Spleen (tissue), 11 donors: Measurements from ENCODE around the gene NAA15. TPM values are rescaled to one million over a fixed set of nuclear protein-coding genes. Genes with fewer than 3 reads are reported as not detected.
A peak's percentile ranks its signal among the peaks of the same experiment; 100 is the strongest.

Experiments used
- DNase-seq: peaks from one replicate; pipeline ENCODE4 v3.0.0-alpha.2; 2020
- H3K27ac ChIP-seq, 8 donors: fragments of 200-600 bp; sonication (generic) in 7 of 8; 1 replicate in 4 of 8; 2 replicates in 4 of 8; pipeline versions ENCODE4 v1.5.0 to v1.8.0; 2016 to 2021; ENCODE audit warnings: inconsistent platforms in 4 of 8, mild to moderate bottlenecking in 4 of 8, moderate library complexity in 1 of 8
- H3K27me3 ChIP-seq, 7 donors: fragments of 200-600 bp; sonication (generic) in 6 of 7; replicated peaks in 1 of 7; 1 replicate in 4 of 7; 2 replicates in 3 of 7; pipeline versions ENCODE4 v1.5.0 to v1.8.0; 2016 to 2021; ENCODE audit warnings: inconsistent platforms in 3 of 7, mild to moderate bottlenecking in 1 of 7
- H3K36me3 ChIP-seq, 6 donors: fragments of 200-600 bp; sonication (generic) in 5 of 6; 1 replicate in 4 of 6; 2 replicates in 2 of 6; pipeline versions ENCODE4 v1.5.0 to v1.8.0; 2016 to 2021; ENCODE audit warnings: inconsistent platforms in 2 of 6
- H3K4me1 ChIP-seq, 6 donors: fragments of 200-600 bp; sonication (generic) in 5 of 6; 1 replicate in 3 of 6; 2 replicates in 3 of 6; pipeline versions ENCODE4 v1.5.0 to v1.8.0; 2016 to 2021; ENCODE audit warnings: inconsistent platforms in 3 of 6
- H3K4me3 ChIP-seq, 8 donors: fragments of 200-600 bp; sonication (generic) in 7 of 8; 1 replicate in 4 of 8; 2 replicates in 4 of 8; pipeline versions ENCODE4 v1.5.0 to v1.8.0; 2016 to 2021; ENCODE audit warnings: inconsistent platforms in 4 of 8, mild to moderate bottlenecking in 4 of 8, moderate library complexity in 2 of 8
- H3K9me3 ChIP-seq, 8 donors: fragments of 200-600 bp; sonication (generic) in 7 of 8; 1 replicate in 4 of 8; 2 replicates in 4 of 8; pipeline versions ENCODE4 v1.5.0 to v1.8.0; 2016 to 2021; ENCODE audit warnings: inconsistent platforms in 4 of 8
- CTCF ChIP-seq, 11 experiments: fragments of 200-600 bp in 7 of 11; fragments of 450-650 bp in 4 of 11; sonication (generic) in 4 of 11; IDR thresholded peaks in 8 of 11; conservative IDR thresholded peaks in 3 of 11; 1 replicate in 7 of 11; 2 replicates in 4 of 11; pipeline versions ENCODE4 v1.4.0 to v1.8.0; 2016 to 2021; ENCODE audit warnings: antibody characterized with exemption in 11 of 11, inconsistent platforms in 4 of 11, mild to moderate bottlenecking in 1 of 11
- POLR2A ChIP-seq, 3 donors: fragments of 450-650 bp; IDR thresholded peaks; one replicate each; pipeline ENCODE4 v1.5.1; 2017; ENCODE audit warnings: antibody characterized with exemption in 3 of 3, mild to moderate bottlenecking in 1 of 3
- POLR2AphosphoS5 ChIP-seq, 3 donors: sonication (generic); formaldehyde crosslinking; IDR thresholded peaks; one replicate each; pipeline ENCODE4 v1.5.1; 2017; ENCODE audit warnings: antibody characterized with exemption in 3 of 3
- whole genome bisulfite sequencing, 5 donors: extraction: QIAGEN DNeasy Blood & Tissue Kit in 3 of 5; methylation state at CpG; one replicate each; pipeline versions ENCODE4 v1.1.5 to v1.1.7; 2013 to 2018; 5-methylcytosine and 5-hydroxymethylcytosine counted together
- intact Hi-C: fragments of 100-400 bp; cut with DNase I; formaldehyde crosslinking; loops from one replicate; pipeline ENCODE4 v1.15.0; 2023; ENCODE audit warnings: low total_unique reads
- polyA plus RNA-seq, 3 donors: library from polyadenylated mRNA; stranded (reverse); fragments of 200-250 nt; gene quantifications; one replicate each; pipeline ENCODE4 v1.2.1, GENCODE V29; 2013
- total RNA-seq, 7 donors: library from RNA; depleted of rRNA in 3 of 7; stranded (reverse); fragments of >200 nt in 3 of 7; fragmentation: NEBNext Ultra II Directional in 4 of 7; extraction: Animal tissue kit (Norgen Biotek cat#: 25700) in 4 of 7; gene quantifications; one replicate each; pipeline versions ENCODE4 v1.1.0 to v1.2.1, GENCODE V29; 2016 to 2021
- donor health status: healthy with polysubstance abuse.
- donor health status: DM: no; HTN: no; CAD: no; lungs with moderate emphysema.
- donor health status: DM: no; HTN: no; CAD: no.
- donor health status: Bipolar disorder and iron deficiency.
- donor health status: healthy.
- donor health status: DM: no; HTN: no; CAD: no.
- donor health status: DM: yes; HTN: yes; CAD: no.

Gene NAA15
- total and polyA plus RNA-seq, 10 donors, result 5.4 to 66.7 (median 37.8) TPM

- no peak for DNase-seq
- H3K9me3 ChIP-seq, result peaks cover 0 to 15% (median 11%) of the 10 kb centered on the region in 8 donors
- no peak overlapping the region for H3K4me3 ChIP-seq
- H3K36me3 ChIP-seq, result peaks cover 0 to 8% (median 0%) of the 10 kb centered on the region in 6 donors
- intact Hi-C loops, result no loop called here
- H3K27ac ChIP-seq, result no peak overlapping the region
- 69 to 83% (median 81%) methylated on average over 7 of the region's 7 CpGs for WGBS, 5 donors
- TF ChIP-seq CTCF (IDR thresholded peaks at IDR 0.05 in 8 of 11, conservative IDR thresholded peaks at IDR 0.05 in 3 of 11) (no peak), POLR2A (IDR thresholded peaks at IDR 0.05) (no peak), POLR2AphosphoS5 (IDR thresholded peaks at IDR 0.05) (no peak)
- peaks cover 0 to 39% (median 32%) of the 10 kb centered on the region in 7 donors for H3K27me3 ChIP-seq
- H3K4me1 ChIP-seq, result peaks cover 14 to 24% (median 19%) of the 10 kb centered on the region in 6 donors
Measured at GRCh38 chr4:139282065-139282720, 19.1 kb upstream of the NAA15 start.

- H3K27ac ChIP-seq, result no peak overlapping the region
- TF ChIP-seq CTCF (IDR thresholded peaks at IDR 0.05 in 8 of 11, conservative IDR thresholded peaks at IDR 0.05 in 3 of 11), result no peak
- no peak for TF ChIP-seq POLR2AphosphoS5 (IDR thresholded peaks at IDR 0.05)
- no peak for TF ChIP-seq POLR2A (IDR thresholded peaks at IDR 0.05)
- intact Hi-C loops, result no loop called here
- no peak overlapping the region for H3K4me3 ChIP-seq
- peaks cover 0 to 13% (median 0%) of the 10 kb centered on the region in 6 donors for H3K36me3 ChIP-seq
- DNase-seq, result no peak
- peaks cover 14 to 24% (median 19%) of the 10 kb centered on the region in 6 donors for H3K4me1 ChIP-seq
- peaks cover 0 to 15% (median 11%) of the 10 kb centered on the region in 8 donors for H3K9me3 ChIP-seq
- peaks cover 0 to 34% (median 29%) of the 10 kb centered on the region in 7 donors for H3K27me3 ChIP-seq
Measured at GRCh38 chr4:139282721-139283075, 18.6 kb upstream of the NAA15 start.

GRCh38 chr4:139286186-139286698 lies 15.1 kb upstream of the NAA15 start:
- Histone ChIP-seq H3K27ac (no peak overlapping the region), H3K36me3 (peaks cover 0 to 48% (median 29%) of the 10 kb centered on the region in 6 donors), H3K9me3 (peaks cover 0 to 15% (median 11%) of the 10 kb centered on the region in 8 donors), H3K4me1 (no peaks in the 10 kb centered on the region), H3K4me3 (no peak overlapping the region), H3K27me3 (no peaks in the 10 kb centered on the region)
- WGBS, 5 donors, result 95 to 98% (median 97%) methylated on average over 7 of the region's 7 CpGs
- TF ChIP-seq CTCF (IDR thresholded peaks at IDR 0.05 in 8 of 11, conservative IDR thresholded peaks at IDR 0.05 in 3 of 11) (no peak), POLR2AphosphoS5 (IDR thresholded peaks at IDR 0.05) (no peak), POLR2A (IDR thresholded peaks at IDR 0.05) (no peak)
- DNase-seq, result no peak
- intact Hi-C loops, result no loop called here

- WGBS, 5 donors, result 0% methylated on average over 34 to 51 of the region's 51 CpGs
- intact Hi-C loops, result loop anchor here (5.0 to 10.0 kb wide), 2 partner anchors 68 to 201 kb away; no protein-coding TSS in a partner anchor
Measured at GRCh38 chr4:139295206-139295941, 5.9 kb upstream of the NAA15 start.

More at GRCh38 chr4:139295206-139295941, 5.9 kb upstream of the NAA15 start:
- no peaks in the 10 kb centered on the region for H3K9me3 ChIP-seq
- peak overlapping the region; percentile 41 to 96 (median 80) for H3K4me3 ChIP-seq
- no peaks in the 10 kb centered on the region for H3K27me3 ChIP-seq
- DNase-seq, result peak; percentile 100
- peaks cover 14 to 76% (median 42%) of the 10 kb centered on the region in 6 donors for H3K4me1 ChIP-seq
- H3K36me3 ChIP-seq, result peaks cover 0 to 41% (median 27%) of the 10 kb centered on the region in 6 donors
- TF ChIP-seq POLR2A (IDR thresholded peaks at IDR 0.05), result no peak
- peak; percentile 83 to 99 (median 97) for TF ChIP-seq CTCF (IDR thresholded peaks at IDR 0.05 in 8 of 11, conservative IDR thresholded peaks at IDR 0.05 in 3 of 11)
- peak; percentile 85 to 93 (median 88) for TF ChIP-seq POLR2AphosphoS5 (IDR thresholded peaks at IDR 0.05)
- peak overlapping the region; percentile 54 to 93 (median 89) for H3K27ac ChIP-seq
